ENCODE results near the gene XRCC6. TPM values are rescaled to one million over a fixed set of nuclear protein-coding genes. Genes with fewer than 3 reads are reported as not detected.
A peak's percentile ranks its signal among the peaks of the same experiment; 100 is the strongest.
"Not testable (repeated sequence)": the region's sequence is repeated elsewhere in the genome, so short reads cannot be mapped to it uniquely, and the experiment has no call there.

Gene XRCC6
- total RNA-seq (10 to 100 TPM; 49.8 to 85.4 (median 76.1) TPM), polyA plus RNA-seq (10 to 100 TPM; 51.5 to 86.4 TPM)

GRCh38 chr22:41621099-41621910 lies at the start of gene XRCC6:
Gene XRCC6 (plus strand): TSS chr22:41621295. CDS start chr22:41622005, 710 bp downstream.
- Histone ChIP-seq H3K27me3 (no peaks in the 10 kb centered on the region), H3K4me1 (peaks cover 18 to 27% (median 25%) of the 10 kb centered on the region in 3 donors), H3K36me3 (peaks cover 0 to 16% (median 11%) of the 10 kb centered on the region in 3 donors), H3K27ac (peak within 1 kb of the TSS; percentile 79 to 96 (median 90)), H3K4me3 (peak within 1 kb of the TSS; percentile 46 to 95 (median 80)), H3K9me3 (no peaks in the 10 kb centered on the region)
- TF ChIP-seq, protein P1, sequence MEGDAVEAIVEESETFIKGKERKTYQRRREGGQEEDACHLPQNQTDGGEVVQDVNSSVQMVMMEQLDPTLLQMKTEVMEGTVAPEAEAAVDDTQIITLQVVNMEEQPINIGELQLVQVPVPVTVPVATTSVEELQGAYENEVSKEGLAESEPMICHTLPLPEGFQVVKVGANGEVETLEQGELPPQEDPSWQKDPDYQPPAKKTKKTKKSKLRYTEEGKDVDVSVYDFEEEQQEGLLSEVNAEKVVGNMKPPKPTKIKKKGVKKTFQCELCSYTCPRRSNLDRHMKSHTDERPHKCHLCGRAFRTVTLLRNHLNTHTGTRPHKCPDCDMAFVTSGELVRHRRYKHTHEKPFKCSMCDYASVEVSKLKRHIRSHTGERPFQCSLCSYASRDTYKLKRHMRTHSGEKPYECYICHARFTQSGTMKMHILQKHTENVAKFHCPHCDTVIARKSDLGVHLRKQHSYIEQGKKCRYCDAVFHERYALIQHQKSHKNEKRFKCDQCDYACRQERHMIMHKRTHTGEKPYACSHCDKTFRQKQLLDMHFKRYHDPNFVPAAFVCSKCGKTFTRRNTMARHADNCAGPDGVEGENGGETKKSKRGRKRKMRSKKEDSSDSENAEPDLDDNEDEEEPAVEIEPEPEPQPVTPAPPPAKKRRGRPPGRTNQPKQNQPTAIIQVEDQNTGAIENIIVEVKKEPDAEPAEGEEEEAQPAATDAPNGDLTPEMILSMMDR (IDR thresholded peaks at IDR 0.05), result no peak
- WGBS, 2 donors, result 0 to 1% methylated on average over 59 to 70 of the region's 70 CpGs
- intact Hi-C loops (cut with DNase I), result no loop called here
- FAIRE-seq, result peak; percentile 83
- peak; percentile 92 to 97 (median 94) for ATAC-seq
- peak; percentile 99 to 100 (median 100) for DNase-seq

- no peaks in the 10 kb centered on the region for H3K4me1 ChIP-seq
- H3K27me3 ChIP-seq, result no peaks in the 10 kb centered on the region
Observed at GRCh38 chr22:41571786-41572185, 49.3 kb upstream of the XRCC6 start.

GRCh38 chr22:41572305-41572704 lies 48.8 kb upstream of the XRCC6 start:
- H3K27ac ChIP-seq; ATAC-seq; H3K4me3 ChIP-seq; H3K4me1 ChIP-seq; H3K36me3 ChIP-seq; DNase-seq; H3K27me3 ChIP-seq; intact Hi-C loops (cut with DNase I); FAIRE-seq; H3K9me3 ChIP-seq: not testable (repeated sequence)
- 94 to 100% methylated on average over 3 of the region's 3 CpGs for WGBS, 2 donors

More at GRCh38 chr22:41571786-41572185, 49.3 kb upstream of the XRCC6 start:
- Histone ChIP-seq H3K36me3 (no peaks in the 10 kb centered on the region), H3K9me3 (no peaks in the 10 kb centered on the region), H3K4me3 (no peak overlapping the region), H3K27ac (no peak overlapping the region)
- FAIRE-seq (no peak), DNase-seq (peak in 1 of 6 donors; percentile 53), ATAC-seq (no peak)
- WGBS, 2 donors, result 95 to 96% methylated on average over 14 of the region's 14 CpGs
- TF ChIP-seq, protein P1 (IDR thresholded peaks at IDR 0.05), result no peak
- intact Hi-C loops (cut with DNase I), result no loop called here

DNA sequence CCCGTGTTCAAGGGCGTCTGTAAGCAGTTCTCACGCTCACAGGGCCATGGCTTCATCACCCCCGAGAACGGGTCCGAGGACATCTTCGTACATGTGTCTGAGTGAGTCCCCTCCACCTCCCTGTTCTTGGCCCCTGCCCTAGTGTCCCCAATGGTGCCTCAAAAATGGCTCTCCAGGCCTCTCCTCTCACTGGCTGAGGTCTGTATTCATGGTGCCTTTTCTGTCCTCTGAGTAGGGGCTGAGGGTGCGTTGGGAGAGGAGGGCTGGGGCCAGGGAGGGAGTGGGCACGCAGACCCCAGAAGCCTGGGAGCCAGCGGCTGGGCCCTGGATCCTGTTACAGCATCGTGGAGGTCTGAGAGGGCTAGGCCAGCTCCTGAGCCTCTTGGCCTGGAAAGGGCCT lies 47.4 kb upstream of the XRCC6 start:
- no peak for ATAC-seq
- Histone ChIP-seq H3K27me3 (no peaks in the 10 kb centered on the region), H3K4me1 (no peaks in the 10 kb centered on the region), H3K27ac (no peak overlapping the region), H3K4me3 (no peak overlapping the region), H3K36me3 (peaks cover 0 to 8% (median 0%) of the 10 kb centered on the region in 3 donors), H3K9me3 (no peaks in the 10 kb centered on the region)
- intact Hi-C loops (cut with DNase I), result no loop called here
- FAIRE-seq, result no peak
- TF ChIP-seq, protein P1 (IDR thresholded peaks at IDR 0.05), result no peak
- WGBS, 2 donors, result 88 to 92% methylated on average over 11 of the region's 11 CpGs
- peak in 1 of 6 donors; percentile 50 for DNase-seq

DNA sequence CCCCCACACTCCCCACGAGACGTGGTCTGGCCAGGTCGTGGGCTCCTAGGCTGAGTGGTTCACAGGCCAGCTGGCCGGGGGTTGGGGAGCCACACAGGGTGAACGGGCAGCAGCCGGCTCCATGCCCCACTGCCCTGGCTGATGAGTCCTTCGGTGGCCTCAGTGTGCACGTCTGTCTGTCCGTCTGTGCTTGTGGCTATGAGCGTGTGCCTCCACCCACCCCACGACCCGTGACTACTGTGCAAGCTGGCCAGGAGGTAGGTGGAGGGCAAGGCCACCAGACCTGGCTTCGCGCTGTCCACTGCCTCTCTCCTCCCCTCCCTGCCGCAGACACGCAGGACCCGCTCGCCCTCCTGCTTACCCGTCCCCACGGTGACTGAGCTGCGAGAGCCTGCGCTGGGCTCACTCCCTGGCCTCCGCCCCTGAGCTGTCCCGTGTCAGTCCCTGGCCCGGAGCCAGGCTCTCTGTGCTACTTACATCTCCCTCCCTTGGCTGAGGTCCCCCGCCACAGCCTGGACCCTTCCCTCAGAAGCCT lies 46.2 kb upstream of the XRCC6 start:
- Histone ChIP-seq H3K4me3 (no peak overlapping the region), H3K4me1 (no peaks in the 10 kb centered on the region), H3K27me3 (no peaks in the 10 kb centered on the region), H3K36me3 (peaks cover 0 to 9% (median 0%) of the 10 kb centered on the region in 3 donors), H3K27ac (no peak overlapping the region), H3K9me3 (no peaks in the 10 kb centered on the region)
- FAIRE-seq (no peak), DNase-seq (peak in 3 of 6 donors; percentile 63 to 86 (median 63)), ATAC-seq (peak in 3 of 4 donors; percentile 14 to 26 (median 17))
- intact Hi-C loops (cut with DNase I), result no loop called here
- WGBS, 2 donors, result 84 to 88% methylated on average over 26 of the region's 26 CpGs
- TF ChIP-seq, protein P1 (IDR thresholded peaks at IDR 0.05), result no peak

All from pancreas (tissue), 10 donors.